ENCODE measurements around the gene PCK1. TPM values are rescaled to one million over a fixed set of nuclear protein-coding genes. Genes with fewer than 3 reads are reported as not detected.

The PCK1 gene
- total and polyA plus RNA-seq, 2 experiments from 2014 or later: not detected

DNA sequence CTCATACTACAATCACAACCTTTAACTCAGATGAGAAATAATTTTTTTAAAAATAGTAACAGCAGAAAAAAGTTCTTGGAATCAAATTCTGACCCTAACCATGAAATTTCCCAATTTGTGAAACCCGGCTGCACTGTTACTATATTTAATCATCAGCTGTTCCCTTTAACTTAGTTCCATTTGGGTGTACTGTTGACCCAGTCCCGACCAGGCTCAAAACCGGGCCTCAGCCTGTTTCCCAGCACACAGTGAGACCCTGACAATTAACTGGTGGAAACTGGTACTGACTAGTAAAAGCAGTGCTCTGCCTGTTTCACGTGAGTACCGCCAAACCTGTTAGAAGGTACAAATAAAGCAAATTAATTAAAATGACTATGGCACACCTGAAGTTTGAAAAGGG is 43.0 kb upstream of the PCK1 start:
- Mint-ChIP-seq H3K4me1 (peaks cover 10% of the 10 kb centered on the region), H3K4me3 (no peak overlapping the region), H3K27me3 (ENCODE audit: insufficient read depth, low read depth, poor library complexity) (peaks cover 6% of the 10 kb centered on the region), H3K27ac (no peak overlapping the region), H3K9me3 (no peaks in the 10 kb centered on the region), H3K36me3 (ENCODE audit: low read depth) (no peaks in the 10 kb centered on the region)
- no peaks in the 10 kb centered on the region for H3K36me3 ChIP-seq (ENCODE audit: insufficient read depth)
- H4K20me1 ChIP-seq (replicated peaks; ENCODE audit: insufficient read depth): no peaks in the 10 kb centered on the region
- no peak for TF ChIP-seq EZH2phosphoT487 (IDR thresholded peaks at IDR 0.05; ENCODE audit: unreplicated experiment)
- TF ChIP-seq EZH2 (IDR thresholded peaks at IDR 0.05; ENCODE audit: low read depth, unreplicated experiment): no peak
- no peak for TF ChIP-seq POLR2AphosphoS5 (IDR thresholded peaks at IDR 0.05; ENCODE audit: low read depth)
- TF ChIP-seq, protein P1, sequence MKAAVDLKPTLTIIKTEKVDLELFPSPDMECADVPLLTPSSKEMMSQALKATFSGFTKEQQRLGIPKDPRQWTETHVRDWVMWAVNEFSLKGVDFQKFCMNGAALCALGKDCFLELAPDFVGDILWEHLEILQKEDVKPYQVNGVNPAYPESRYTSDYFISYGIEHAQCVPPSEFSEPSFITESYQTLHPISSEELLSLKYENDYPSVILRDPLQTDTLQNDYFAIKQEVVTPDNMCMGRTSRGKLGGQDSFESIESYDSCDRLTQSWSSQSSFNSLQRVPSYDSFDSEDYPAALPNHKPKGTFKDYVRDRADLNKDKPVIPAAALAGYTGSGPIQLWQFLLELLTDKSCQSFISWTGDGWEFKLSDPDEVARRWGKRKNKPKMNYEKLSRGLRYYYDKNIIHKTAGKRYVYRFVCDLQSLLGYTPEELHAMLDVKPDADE (IDR thresholded peaks at IDR 0.05): no peak
- no peak for TF ChIP-seq STAT1 (IDR thresholded peaks at IDR 0.05; ENCODE audit: unreplicated experiment)
- no peak for TF ChIP-seq JUNB (IDR thresholded peaks at IDR 0.05; ENCODE audit: unreplicated experiment)
- TF ChIP-seq, protein P2, sequence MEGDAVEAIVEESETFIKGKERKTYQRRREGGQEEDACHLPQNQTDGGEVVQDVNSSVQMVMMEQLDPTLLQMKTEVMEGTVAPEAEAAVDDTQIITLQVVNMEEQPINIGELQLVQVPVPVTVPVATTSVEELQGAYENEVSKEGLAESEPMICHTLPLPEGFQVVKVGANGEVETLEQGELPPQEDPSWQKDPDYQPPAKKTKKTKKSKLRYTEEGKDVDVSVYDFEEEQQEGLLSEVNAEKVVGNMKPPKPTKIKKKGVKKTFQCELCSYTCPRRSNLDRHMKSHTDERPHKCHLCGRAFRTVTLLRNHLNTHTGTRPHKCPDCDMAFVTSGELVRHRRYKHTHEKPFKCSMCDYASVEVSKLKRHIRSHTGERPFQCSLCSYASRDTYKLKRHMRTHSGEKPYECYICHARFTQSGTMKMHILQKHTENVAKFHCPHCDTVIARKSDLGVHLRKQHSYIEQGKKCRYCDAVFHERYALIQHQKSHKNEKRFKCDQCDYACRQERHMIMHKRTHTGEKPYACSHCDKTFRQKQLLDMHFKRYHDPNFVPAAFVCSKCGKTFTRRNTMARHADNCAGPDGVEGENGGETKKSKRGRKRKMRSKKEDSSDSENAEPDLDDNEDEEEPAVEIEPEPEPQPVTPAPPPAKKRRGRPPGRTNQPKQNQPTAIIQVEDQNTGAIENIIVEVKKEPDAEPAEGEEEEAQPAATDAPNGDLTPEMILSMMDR (conservative IDR thresholded peaks at IDR 0.05; ENCODE audit: low read depth in 2 of 2): no peak
- TF ChIP-seq, protein P3, sequence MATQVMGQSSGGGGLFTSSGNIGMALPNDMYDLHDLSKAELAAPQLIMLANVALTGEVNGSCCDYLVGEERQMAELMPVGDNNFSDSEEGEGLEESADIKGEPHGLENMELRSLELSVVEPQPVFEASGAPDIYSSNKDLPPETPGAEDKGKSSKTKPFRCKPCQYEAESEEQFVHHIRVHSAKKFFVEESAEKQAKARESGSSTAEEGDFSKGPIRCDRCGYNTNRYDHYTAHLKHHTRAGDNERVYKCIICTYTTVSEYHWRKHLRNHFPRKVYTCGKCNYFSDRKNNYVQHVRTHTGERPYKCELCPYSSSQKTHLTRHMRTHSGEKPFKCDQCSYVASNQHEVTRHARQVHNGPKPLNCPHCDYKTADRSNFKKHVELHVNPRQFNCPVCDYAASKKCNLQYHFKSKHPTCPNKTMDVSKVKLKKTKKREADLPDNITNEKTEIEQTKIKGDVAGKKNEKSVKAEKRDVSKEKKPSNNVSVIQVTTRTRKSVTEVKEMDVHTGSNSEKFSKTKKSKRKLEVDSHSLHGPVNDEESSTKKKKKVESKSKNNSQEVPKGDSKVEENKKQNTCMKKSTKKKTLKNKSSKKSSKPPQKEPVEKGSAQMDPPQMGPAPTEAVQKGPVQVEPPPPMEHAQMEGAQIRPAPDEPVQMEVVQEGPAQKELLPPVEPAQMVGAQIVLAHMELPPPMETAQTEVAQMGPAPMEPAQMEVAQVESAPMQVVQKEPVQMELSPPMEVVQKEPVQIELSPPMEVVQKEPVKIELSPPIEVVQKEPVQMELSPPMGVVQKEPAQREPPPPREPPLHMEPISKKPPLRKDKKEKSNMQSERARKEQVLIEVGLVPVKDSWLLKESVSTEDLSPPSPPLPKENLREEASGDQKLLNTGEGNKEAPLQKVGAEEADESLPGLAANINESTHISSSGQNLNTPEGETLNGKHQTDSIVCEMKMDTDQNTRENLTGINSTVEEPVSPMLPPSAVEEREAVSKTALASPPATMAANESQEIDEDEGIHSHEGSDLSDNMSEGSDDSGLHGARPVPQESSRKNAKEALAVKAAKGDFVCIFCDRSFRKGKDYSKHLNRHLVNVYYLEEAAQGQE (IDR thresholded peaks at IDR 0.05; ENCODE audit: unreplicated experiment): no peak
- no peak for TF ChIP-seq ZNF114 (CRISPR knock-in tag; IDR thresholded peaks at IDR 0.05)
- TF ChIP-seq NANOG (IDR thresholded peaks at IDR 0.05; ENCODE audit: borderline replicate concordance): no peak
- TF ChIP-seq, protein P4, sequence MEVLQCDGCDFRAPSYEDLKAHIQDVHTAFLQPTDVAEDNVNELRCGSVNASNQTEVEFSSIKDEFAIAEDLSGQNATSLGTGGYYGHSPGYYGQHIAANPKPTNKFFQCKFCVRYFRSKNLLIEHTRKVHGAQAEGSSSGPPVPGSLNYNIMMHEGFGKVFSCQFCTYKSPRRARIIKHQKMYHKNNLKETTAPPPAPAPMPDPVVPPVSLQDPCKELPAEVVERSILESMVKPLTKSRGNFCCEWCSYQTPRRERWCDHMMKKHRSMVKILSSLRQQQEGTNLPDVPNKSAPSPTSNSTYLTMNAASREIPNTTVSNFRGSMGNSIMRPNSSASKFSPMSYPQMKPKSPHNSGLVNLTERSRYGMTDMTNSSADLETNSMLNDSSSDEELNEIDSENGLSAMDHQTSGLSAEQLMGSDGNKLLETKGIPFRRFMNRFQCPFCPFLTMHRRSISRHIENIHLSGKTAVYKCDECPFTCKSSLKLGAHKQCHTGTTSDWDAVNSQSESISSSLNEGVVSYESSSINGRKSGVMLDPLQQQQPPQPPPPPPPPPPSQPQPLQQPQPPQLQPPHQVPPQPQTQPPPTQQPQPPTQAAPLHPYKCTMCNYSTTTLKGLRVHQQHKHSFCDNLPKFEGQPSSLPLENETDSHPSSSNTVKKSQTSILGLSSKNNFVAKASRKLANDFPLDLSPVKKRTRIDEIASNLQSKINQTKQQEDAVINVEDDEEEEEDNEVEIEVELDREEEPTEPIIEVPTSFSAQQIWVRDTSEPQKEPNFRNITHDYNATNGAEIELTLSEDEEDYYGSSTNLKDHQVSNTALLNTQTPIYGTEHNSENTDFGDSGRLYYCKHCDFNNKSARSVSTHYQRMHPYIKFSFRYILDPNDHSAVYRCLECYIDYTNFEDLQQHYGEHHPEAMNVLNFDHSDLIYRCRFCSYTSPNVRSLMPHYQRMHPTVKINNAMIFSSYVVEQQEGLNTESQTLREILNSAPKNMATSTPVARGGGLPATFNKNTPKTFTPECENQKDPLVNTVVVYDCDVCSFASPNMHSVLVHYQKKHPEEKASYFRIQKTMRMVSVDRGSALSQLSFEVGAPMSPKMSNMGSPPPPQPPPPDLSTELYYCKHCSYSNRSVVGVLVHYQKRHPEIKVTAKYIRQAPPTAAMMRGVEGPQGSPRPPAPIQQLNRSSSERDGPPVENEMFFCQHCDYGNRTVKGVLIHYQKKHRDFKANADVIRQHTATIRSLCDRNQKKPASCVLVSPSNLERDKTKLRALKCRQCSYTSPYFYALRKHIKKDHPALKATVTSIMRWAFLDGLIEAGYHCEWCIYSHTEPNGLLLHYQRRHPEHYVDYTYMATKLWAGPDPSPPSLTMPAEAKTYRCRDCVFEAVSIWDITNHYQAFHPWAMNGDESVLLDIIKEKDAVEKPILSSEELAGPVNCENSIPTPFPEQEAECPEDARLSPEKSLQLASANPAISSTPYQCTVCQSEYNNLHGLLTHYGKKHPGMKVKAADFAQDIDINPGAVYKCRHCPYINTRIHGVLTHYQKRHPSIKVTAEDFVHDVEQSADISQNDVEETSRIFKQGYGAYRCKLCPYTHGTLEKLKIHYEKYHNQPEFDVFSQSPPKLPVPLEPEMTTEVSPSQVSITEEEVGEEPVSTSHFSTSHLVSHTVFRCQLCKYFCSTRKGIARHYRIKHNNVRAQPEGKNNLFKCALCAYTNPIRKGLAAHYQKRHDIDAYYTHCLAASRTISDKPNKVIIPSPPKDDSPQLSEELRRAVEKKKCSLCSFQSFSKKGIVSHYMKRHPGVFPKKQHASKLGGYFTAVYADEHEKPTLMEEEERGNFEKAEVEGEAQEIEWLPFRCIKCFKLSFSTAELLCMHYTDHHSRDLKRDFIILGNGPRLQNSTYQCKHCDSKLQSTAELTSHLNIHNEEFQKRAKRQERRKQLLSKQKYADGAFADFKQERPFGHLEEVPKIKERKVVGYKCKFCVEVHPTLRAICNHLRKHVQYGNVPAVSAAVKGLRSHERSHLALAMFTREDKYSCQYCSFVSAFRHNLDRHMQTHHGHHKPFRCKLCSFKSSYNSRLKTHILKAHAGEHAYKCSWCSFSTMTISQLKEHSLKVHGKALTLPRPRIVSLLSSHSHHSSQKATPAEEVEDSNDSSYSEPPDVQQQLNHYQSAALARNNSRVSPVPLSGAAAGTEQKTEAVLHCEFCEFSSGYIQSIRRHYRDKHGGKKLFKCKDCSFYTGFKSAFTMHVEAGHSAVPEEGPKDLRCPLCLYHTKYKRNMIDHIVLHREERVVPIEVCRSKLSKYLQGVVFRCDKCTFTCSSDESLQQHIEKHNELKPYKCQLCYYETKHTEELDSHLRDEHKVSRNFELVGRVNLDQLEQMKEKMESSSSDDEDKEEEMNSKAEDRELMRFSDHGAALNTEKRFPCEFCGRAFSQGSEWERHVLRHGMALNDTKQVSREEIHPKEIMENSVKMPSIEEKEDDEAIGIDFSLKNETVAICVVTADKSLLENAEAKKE (CRISPR knock-in tag; IDR thresholded peaks at IDR 0.05): no peak
- no peak for TF ChIP-seq ZNF331 (CRISPR knock-in tag; IDR thresholded peaks at IDR 0.05; ENCODE audit: low read depth)
- no peak overlapping the region for H2AFZ ChIP-seq
- no peak for ATAC-seq
- no peak overlapping the region for H3K27ac ChIP-seq (ENCODE audit: low read depth)
- no peaks in the 10 kb centered on the region for H3F3A ChIP-seq (replicated peaks; ENCODE audit: low read depth)
- H3K9me2 ChIP-seq (ENCODE audit: insufficient read depth): no peaks in the 10 kb centered on the region
- H3K79me2 ChIP-seq (replicated peaks; ENCODE audit: insufficient read depth): no peaks in the 10 kb centered on the region
- no peak overlapping the region for H3K4me2 ChIP-seq
- H3K4me3 ChIP-seq: no peak overlapping the region
- no peak for DNase-seq (ENCODE audit: low spot score)
- H3K4me1 ChIP-seq (ENCODE audit: insufficient read depth): peaks cover 7% of the 10 kb centered on the region
- no peaks in the 10 kb centered on the region for H3K27me3 ChIP-seq (ENCODE audit: insufficient read depth)
